ENCODE data around the gene TMEM238L.

Gene TMEM238L

DNA sequence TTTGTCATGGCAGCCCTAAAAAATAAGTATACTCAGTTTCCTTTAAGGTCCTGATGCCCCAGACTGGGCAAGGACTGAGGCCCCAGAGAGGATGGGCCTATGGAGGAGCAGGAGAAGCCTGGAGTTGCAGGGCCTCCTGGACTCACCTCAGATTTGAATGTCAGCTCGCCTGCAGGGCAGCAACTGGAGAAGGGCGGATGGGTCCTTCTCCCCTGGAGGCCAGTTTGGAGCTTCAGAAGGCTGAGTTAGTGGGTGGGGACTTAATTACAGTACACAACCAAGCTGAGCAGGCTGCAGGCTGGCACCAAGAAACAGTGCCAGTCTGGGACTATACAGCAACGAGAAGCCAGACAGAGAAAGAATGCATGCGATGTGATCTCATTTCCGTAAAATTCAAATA lies 27.8 kb upstream of the TMEM238L start:
- FAIRE-seq, result no peak
- TF ChIP-seq PAX5 (IDR thresholded peaks at IDR 0.05; ENCODE audit: insufficient read depth, low read length, severe bottlenecking) (no peak), POLR2A (IDR thresholded peaks at IDR 0.05; ENCODE audit: low read depth, low read length) (no peak), POLR2AphosphoS5 (IDR thresholded peaks at IDR 0.05; ENCODE audit: low read depth, low read length) (no peak), SPI1 (IDR thresholded peaks at IDR 0.05; ENCODE audit: low read depth, low read length) (no peak), TAF1 (IDR thresholded peaks at IDR 0.05; ENCODE audit: low read depth, low read length) (no peak), POU2F2 (IDR thresholded peaks at IDR 0.05; ENCODE audit: low read depth, low read length) (no peak)
- DNase-seq (ENCODE audit: insufficient read length, low spot score), result no peak

DNA sequence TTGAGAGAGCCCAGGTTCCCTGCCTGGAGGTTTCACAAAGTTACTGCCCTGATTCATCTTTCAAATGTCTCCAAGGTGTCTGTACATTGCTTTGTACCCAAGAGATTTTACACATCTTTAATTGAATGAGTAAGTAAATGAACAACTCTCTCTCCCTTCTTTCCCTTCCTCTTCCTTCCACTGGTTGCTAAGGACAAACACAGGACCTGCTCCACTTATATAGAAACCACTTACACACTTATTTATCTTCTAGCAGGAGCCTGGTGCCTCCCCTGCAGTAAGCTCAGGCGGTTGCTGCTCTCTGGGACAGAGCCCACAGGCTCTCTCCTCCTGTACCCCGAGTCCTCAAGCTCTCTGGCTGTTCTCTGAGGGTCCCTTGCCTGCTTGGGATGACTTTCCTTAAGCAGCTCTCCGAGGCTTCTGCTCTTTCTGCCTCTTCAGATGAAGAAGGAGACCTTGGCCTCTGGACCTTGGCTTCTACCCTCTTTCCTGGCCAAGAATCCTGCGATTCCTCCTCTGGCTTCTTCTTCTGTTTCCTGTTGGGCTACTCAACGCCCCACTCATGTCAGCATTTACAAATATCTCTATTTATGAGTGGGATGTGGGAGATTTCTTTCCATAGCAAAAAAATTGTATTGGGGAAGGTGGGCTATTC lies 24.1 kb upstream of the TMEM238L start:
- FAIRE-seq (no peak), DNase-seq (ENCODE audit: insufficient read length, low spot score) (no peak)
- TF ChIP-seq POU2F2 (IDR thresholded peaks at IDR 0.05; ENCODE audit: low read depth, low read length), result no peak
- TF ChIP-seq PAX5 (IDR thresholded peaks at IDR 0.05; ENCODE audit: insufficient read depth, low read length, severe bottlenecking), result no peak
- TF ChIP-seq POLR2A (IDR thresholded peaks at IDR 0.05; ENCODE audit: low read depth, low read length), result no peak
- TF ChIP-seq SPI1 (IDR thresholded peaks at IDR 0.05; ENCODE audit: low read depth, low read length), result no peak

DNA sequence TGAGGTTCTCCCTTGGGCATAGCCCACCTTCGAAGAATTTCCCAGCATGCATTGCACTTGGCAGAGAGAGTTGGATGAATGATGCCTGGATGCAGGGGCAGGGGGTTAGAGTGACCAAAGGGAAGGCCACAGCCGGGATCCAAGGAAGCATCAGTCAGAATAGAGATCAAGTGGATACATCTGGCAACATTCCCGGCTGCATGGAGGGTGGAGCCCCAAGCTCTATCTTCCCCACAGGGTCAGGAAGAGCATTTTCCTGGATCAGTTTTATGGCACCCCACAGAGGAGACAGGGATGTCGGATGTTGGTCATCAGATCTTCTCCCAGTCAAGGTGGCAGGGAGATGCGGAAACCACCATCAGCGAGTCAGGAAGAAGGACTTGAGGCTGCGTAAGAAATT lies 21.0 kb upstream of the TMEM238L start:
- TF ChIP-seq TAF1 (IDR thresholded peaks at IDR 0.05; ENCODE audit: low read depth, low read length) (no peak), POLR2A (IDR thresholded peaks at IDR 0.05; ENCODE audit: low read depth, low read length) (no peak), POU2F2 (IDR thresholded peaks at IDR 0.05; ENCODE audit: low read depth, low read length) (no peak)
- FAIRE-seq, result no peak
- DNase-seq (ENCODE audit: insufficient read length, low spot score), result no peak

DNA sequence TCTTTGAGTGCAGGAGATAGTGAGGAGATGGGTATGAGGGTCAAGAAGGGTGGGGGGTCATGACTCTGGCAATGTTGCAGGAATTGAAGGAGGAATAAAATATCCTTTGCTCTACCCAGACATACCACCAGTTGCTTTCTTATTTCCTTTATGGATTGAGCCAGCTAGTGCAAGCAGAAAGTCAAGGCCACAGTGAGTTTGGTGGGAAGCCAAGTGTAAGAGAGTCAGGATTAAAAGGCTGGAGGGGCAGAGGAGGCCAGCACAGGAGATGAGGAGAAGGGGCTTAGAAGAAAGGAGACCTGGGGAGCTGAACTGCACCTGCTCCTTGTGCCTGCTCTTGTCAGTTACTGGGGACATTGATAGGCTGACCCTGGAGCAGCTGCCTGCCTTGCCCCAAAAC lies 17.9 kb upstream of the TMEM238L start:
- TF ChIP-seq SPI1 (IDR thresholded peaks at IDR 0.05; ENCODE audit: low read depth, low read length), result no peak
- no peak for TF ChIP-seq TAF1 (IDR thresholded peaks at IDR 0.05; ENCODE audit: low read depth, low read length)
- TF ChIP-seq PAX5 (IDR thresholded peaks at IDR 0.05; ENCODE audit: insufficient read depth, low read length, severe bottlenecking), result no peak
- no peak for TF ChIP-seq POU2F2 (IDR thresholded peaks at IDR 0.05; ENCODE audit: low read depth, low read length)
- TF ChIP-seq POLR2A (IDR thresholded peaks at IDR 0.05; ENCODE audit: low read depth, low read length), result no peak
- no peak for TF ChIP-seq POLR2AphosphoS5 (IDR thresholded peaks at IDR 0.05; ENCODE audit: low read depth, low read length)
- FAIRE-seq (no peak), DNase-seq (ENCODE audit: insufficient read length, low spot score) (no peak)

DNA sequence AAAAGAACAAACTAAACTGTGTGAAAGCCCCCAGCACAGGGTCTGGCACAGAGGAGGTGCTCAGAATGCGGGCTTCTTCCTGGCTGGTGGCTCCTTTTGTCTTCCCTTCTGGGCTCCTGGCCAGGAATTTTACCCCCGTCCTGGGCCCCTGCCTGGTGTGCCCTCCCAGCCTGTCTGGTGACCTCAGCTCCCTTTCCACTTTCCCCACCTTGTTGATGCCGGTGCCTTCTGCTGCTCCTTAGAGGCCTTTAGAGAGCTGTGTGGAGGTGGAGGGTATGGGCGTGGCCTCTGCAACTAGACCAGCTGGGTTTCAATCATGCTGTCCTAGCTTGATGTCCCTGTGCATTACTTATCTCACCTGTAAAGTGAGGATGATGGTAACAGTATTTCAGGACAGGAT lies 17.2 kb upstream of the TMEM238L start:
- DNase-seq (ENCODE audit: insufficient read length, low spot score), result no peak
- no peak for FAIRE-seq
- no peak for TF ChIP-seq TAF1 (IDR thresholded peaks at IDR 0.05; ENCODE audit: low read depth, low read length)
- no peak for TF ChIP-seq POU2F2 (IDR thresholded peaks at IDR 0.05; ENCODE audit: low read depth, low read length)
- no peak for TF ChIP-seq POLR2A (IDR thresholded peaks at IDR 0.05; ENCODE audit: low read depth, low read length)
- TF ChIP-seq POLR2AphosphoS5 (IDR thresholded peaks at IDR 0.05; ENCODE audit: low read depth, low read length), result no peak
- TF ChIP-seq PAX5 (IDR thresholded peaks at IDR 0.05; ENCODE audit: insufficient read depth, low read length, severe bottlenecking), result no peak
- TF ChIP-seq SPI1 (IDR thresholded peaks at IDR 0.05; ENCODE audit: low read depth, low read length), result no peak

DNA sequence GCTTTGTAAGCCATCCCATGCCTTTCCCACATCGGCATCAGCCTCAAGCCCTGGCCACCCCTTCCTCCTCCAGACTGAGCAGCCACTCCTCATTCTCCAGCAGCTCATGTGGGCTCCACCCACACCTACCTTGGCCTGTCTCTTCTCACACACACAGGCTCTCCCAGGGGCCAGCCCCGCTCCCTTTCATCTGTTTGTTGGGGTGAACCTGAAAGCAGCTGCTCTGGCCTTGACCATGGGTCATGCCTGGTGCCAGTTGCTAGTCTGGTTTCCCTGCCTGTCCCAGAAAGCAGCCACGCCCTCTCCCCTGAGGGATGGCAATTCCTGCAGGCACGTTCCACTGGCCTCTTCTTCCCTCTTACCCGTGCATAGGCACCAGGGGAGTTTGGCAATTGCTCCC lies 11.4 kb upstream of the TMEM238L start:
- TF ChIP-seq TAF1 (IDR thresholded peaks at IDR 0.05; ENCODE audit: low read depth, low read length) (no peak), SPI1 (IDR thresholded peaks at IDR 0.05; ENCODE audit: low read depth, low read length) (no peak), PAX5 (IDR thresholded peaks at IDR 0.05; ENCODE audit: insufficient read depth, low read length, severe bottlenecking) (no peak), POLR2A (IDR thresholded peaks at IDR 0.05; ENCODE audit: low read depth, low read length) (no peak), POU2F2 (IDR thresholded peaks at IDR 0.05; ENCODE audit: low read depth, low read length) (no peak), POLR2AphosphoS5 (IDR thresholded peaks at IDR 0.05; ENCODE audit: low read depth, low read length) (no peak)
- DNase-seq (ENCODE audit: insufficient read length, low spot score), result no peak
- FAIRE-seq, result no peak

DNA sequence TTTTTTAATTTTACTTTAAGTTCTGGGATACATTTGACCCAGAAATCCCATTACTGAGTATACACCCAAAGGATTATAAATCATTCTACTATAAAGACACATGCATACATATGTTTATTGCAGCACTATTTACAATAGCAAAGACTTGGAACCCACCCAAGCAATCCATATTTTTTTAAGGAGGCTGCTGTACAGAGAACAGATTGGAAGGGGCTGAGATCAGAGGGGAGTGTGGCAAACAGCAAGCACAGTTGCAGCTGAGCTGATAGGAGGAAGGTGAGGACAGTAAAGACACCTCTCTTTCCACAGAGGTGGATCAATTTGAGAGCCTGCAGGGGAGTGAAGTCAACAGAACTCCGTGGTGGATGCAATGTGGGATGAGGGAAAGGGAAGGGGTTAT lies 10.2 kb upstream of the TMEM238L start:
- FAIRE-seq (no peak), DNase-seq (ENCODE audit: insufficient read length, low spot score) (no peak)
- no peak for TF ChIP-seq POU2F2 (IDR thresholded peaks at IDR 0.05; ENCODE audit: low read depth, low read length)
- no peak for TF ChIP-seq SPI1 (IDR thresholded peaks at IDR 0.05; ENCODE audit: low read depth, low read length)
- no peak for TF ChIP-seq PAX5 (IDR thresholded peaks at IDR 0.05; ENCODE audit: insufficient read depth, low read length, severe bottlenecking)
- no peak for TF ChIP-seq POLR2AphosphoS5 (IDR thresholded peaks at IDR 0.05; ENCODE audit: low read depth, low read length)
- TF ChIP-seq TAF1 (IDR thresholded peaks at IDR 0.05; ENCODE audit: low read depth, low read length), result no peak
- TF ChIP-seq POLR2A (IDR thresholded peaks at IDR 0.05; ENCODE audit: low read depth, low read length), result no peak

DNA sequence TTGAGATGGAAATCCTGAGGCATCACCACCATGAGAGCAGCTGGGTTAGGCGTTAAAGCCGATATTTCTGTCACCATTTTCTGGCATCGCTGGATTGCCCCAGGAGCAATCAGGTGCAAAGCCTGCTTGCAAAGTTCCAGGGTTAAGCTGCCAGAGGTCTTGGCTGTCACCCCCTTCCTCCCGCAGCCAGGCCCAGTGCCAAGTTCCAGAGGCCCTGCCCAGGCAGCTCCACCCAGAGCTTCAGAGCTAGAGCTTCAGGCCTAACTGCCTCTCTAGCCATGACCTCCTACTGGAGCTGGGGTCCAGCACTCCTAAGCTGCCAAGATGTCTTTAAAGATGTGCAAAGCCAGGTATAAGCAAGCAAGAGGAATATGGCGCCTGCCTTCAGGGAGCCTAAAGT lies 8.8 kb upstream of the TMEM238L start:
- TF ChIP-seq POLR2AphosphoS5 (IDR thresholded peaks at IDR 0.05; ENCODE audit: low read depth, low read length) (no peak), POLR2A (IDR thresholded peaks at IDR 0.05; ENCODE audit: low read depth, low read length) (no peak), TAF1 (IDR thresholded peaks at IDR 0.05; ENCODE audit: low read depth, low read length) (no peak), POU2F2 (IDR thresholded peaks at IDR 0.05; ENCODE audit: low read depth, low read length) (no peak), PAX5 (IDR thresholded peaks at IDR 0.05; ENCODE audit: insufficient read depth, low read length, severe bottlenecking) (no peak), SPI1 (IDR thresholded peaks at IDR 0.05; ENCODE audit: low read depth, low read length) (no peak)
- FAIRE-seq (no peak), DNase-seq (ENCODE audit: insufficient read length, low spot score) (no peak)

DNA sequence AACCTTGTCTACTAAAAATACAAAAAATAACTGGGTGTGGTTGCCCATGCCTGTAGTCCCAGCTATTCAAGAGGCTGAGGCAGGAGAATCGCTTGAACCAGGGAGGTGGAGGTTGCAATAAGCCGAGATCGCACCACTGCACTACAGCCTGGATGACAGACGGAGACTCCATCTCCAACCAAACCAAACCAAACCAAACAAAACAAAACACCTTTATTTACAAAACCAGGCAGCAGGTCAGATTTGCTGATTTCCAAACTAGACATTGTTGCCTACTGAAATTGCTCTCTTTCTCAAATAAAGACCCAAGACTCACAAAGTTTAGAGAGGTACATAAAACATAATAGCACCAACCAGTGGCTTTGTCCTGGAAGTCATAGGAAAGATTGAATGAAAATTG lies 5.7 kb upstream of the TMEM238L start:
- FAIRE-seq (no peak), DNase-seq (ENCODE audit: insufficient read length, low spot score) (no peak)
- TF ChIP-seq TAF1 (IDR thresholded peaks at IDR 0.05; ENCODE audit: low read depth, low read length), result no peak

DNA sequence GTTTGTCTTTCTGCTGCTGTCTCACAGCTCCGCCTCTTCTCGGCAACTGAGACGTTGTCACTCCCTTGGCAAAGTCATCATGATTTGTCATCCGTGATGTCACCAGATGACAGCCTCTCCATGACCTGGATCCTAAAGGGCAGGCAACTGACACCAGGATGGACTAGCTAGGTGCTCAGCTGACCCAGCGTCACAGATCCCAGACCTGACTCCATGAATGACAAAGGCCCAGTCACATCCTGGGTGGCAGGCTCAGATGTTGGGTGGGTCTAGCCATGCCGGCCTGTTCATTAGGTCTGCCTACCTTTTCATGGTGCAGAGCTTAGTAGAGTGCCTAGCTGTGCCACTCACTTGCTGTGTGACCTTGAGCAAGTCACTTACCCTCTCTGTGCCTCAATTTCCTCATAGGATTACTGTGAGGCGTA lies 3.8 kb upstream of the TMEM238L start:
- TF ChIP-seq SPI1 (IDR thresholded peaks at IDR 0.05; ENCODE audit: low read depth, low read length) (no peak), POU2F2 (IDR thresholded peaks at IDR 0.05; ENCODE audit: low read depth, low read length) (no peak), PAX5 (IDR thresholded peaks at IDR 0.05; ENCODE audit: insufficient read depth, low read length, severe bottlenecking) (no peak), POLR2A (IDR thresholded peaks at IDR 0.05; ENCODE audit: low read depth, low read length) (no peak), POLR2AphosphoS5 (IDR thresholded peaks at IDR 0.05; ENCODE audit: low read depth, low read length) (no peak), TAF1 (IDR thresholded peaks at IDR 0.05; ENCODE audit: low read depth, low read length) (no peak)
- FAIRE-seq (no peak), DNase-seq (ENCODE audit: insufficient read length, low spot score) (no peak)

Measured in GM12891 (cell line).